Common myeloid progenitor, CD34-positive (primary cell): Measurements from ENCODE around the gene ZNF536.

Experiments
- CTCF ChIA-PET: fragments of 350-600 bp; sonication (Branson Sonifier 250); formaldehyde crosslinking; loops from one replicate; lab custom pipeline; 2021; ENCODE audit warnings: antibody characterized with exemption; lab: Charles Lee
- POLR2A ChIA-PET: fragments of 350-600 bp; sonication (Branson Sonifier 250); formaldehyde crosslinking; loops from one replicate; lab custom pipeline; 2021; ENCODE audit warnings: antibody characterized with exemption; lab: Charles Lee
- DNase-seq, 3 donors: peaks; one replicate each; pipeline versions ENCODE4 v3.0.0 to v3.0.0-alpha.2; 2013
- H3K27ac ChIP-seq, 2 experiments: 1 replicate in 1 of 2; 2 replicates in 1 of 2; pipeline ENCODE4 v1.7.0; 2013; ENCODE audit warnings: inconsistent platforms in 2 of 2, low read length in 2 of 2, mild to moderate bottlenecking in 2 of 2, low read depth in 1 of 2, moderate library complexity in 1 of 2; ENCODE audit not compliant: severe bottlenecking in 2 of 2, insufficient read depth in 1 of 2, poor library complexity in 1 of 2
- H3K27me3 ChIP-seq, 5 experiments: replicated peaks in 2 of 5; 1 replicate in 3 of 5; 2 replicates in 2 of 5; pipeline versions ENCODE4 v1.6.1 to v1.7.0; 2013; ENCODE audit warnings: low read length in 4 of 5, mild to moderate bottlenecking in 2 of 5, moderate library complexity in 2 of 5, inconsistent platforms in 1 of 5; ENCODE audit not compliant: insufficient read depth in 5 of 5, control insufficient read depth in 4 of 5
- H3K36me3 ChIP-seq, 4 experiments: 1 replicate in 2 of 4; 2 replicates in 2 of 4; pipeline versions ENCODE4 v1.6.1 to v1.7.0; 2013; ENCODE audit warnings: low read length in 3 of 4, control low read depth in 1 of 4, mild to moderate bottlenecking in 1 of 4; ENCODE audit not compliant: control insufficient read depth in 4 of 4, insufficient read depth in 4 of 4
- H3K4me1 ChIP-seq, 4 experiments: 1 replicate in 3 of 4; 2 replicates in 1 of 4; pipeline versions ENCODE4 v1.6.1 to v1.7.1; 2013; ENCODE audit warnings: low read length in 3 of 4, mild to moderate bottlenecking in 3 of 4, control low read depth in 1 of 4, inconsistent platforms in 1 of 4, moderate library complexity in 1 of 4; ENCODE audit not compliant: control insufficient read depth in 4 of 4, insufficient read depth in 4 of 4; ENCODE audit errors: control extremely low read depth in 1 of 4
- H3K4me3 ChIP-seq, 7 experiments: 1 replicate in 4 of 7; 2 replicates in 3 of 7; pipeline versions ENCODE4 v1.5.1 to v1.7.0; 2013; ENCODE audit warnings: mild to moderate bottlenecking in 7 of 7, low read length in 6 of 7, moderate library complexity in 6 of 7, inconsistent platforms in 2 of 7, low read depth in 2 of 7, control low read depth in 1 of 7; ENCODE audit not compliant: insufficient read depth in 4 of 7, control insufficient read depth in 1 of 7; ENCODE audit errors: extremely low read depth in 1 of 7
- H3K9me3 ChIP-seq, 5 experiments: 1 replicate in 4 of 5; 2 replicates in 1 of 5; pipeline versions ENCODE4 v1.6.1 to v1.7.1; 2013; ENCODE audit warnings: low read length in 4 of 5, mild to moderate bottlenecking in 2 of 5, inconsistent platforms in 1 of 5, low read depth in 1 of 5, moderate library complexity in 1 of 5; ENCODE audit not compliant: control insufficient read depth in 4 of 5, insufficient read depth in 2 of 5; ENCODE audit errors: control extremely low read depth in 1 of 5
- WGBS: methylation state at CpG from one replicate; pipeline ENCODE4 v1.1.5; 2013; ENCODE audit not compliant: insufficient coverage; 5-methylcytosine and 5-hydroxymethylcytosine counted together

ZNF536 gene

DNA sequence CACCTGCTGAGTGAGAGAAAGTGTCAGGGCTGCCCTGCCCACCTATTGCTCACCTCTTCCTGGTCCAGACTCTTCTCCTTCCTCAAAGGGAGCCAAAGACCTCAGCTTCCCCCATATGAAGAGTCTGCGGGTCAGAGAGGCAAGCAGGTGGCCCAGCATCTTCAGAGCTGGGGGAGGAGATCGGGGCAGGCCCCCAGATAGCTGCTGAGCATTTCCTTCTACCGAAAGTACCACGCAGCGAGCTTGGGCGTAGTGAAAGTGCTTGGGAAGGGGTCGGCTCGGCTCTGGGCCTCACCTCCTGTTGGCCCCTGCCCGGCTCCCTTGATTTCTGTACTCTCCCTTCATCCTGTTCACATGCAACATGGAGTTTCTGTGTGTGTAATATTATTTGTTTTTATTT is 12.2 kb upstream of the ZNF536 start:
- no peaks in the 10 kb centered on the region for H3K36me3 ChIP-seq
- ChIA-PET CTCF (interaction anchor here (0.9 kb wide), 1 partner anchor 739 kb away, joined by 3 read pairs; no protein-coding TSS in a partner anchor), POLR2A (no interaction called here)
- H3K4me1 ChIP-seq: peaks cover 0 to 43% (median 36%) of the 10 kb centered on the region in 4 experiments
- H3K27ac ChIP-seq: no peak overlapping the region
- H3K4me3 ChIP-seq: no peak overlapping the region
- H3K27me3 ChIP-seq: no peaks in the 10 kb centered on the region
- DNase-seq: peak in 2 of 3 donors; percentile 18 to 38
- no peaks in the 10 kb centered on the region for H3K9me3 ChIP-seq
- 67% methylated on average over 5 of the region's 9 CpGs for WGBS

DNA sequence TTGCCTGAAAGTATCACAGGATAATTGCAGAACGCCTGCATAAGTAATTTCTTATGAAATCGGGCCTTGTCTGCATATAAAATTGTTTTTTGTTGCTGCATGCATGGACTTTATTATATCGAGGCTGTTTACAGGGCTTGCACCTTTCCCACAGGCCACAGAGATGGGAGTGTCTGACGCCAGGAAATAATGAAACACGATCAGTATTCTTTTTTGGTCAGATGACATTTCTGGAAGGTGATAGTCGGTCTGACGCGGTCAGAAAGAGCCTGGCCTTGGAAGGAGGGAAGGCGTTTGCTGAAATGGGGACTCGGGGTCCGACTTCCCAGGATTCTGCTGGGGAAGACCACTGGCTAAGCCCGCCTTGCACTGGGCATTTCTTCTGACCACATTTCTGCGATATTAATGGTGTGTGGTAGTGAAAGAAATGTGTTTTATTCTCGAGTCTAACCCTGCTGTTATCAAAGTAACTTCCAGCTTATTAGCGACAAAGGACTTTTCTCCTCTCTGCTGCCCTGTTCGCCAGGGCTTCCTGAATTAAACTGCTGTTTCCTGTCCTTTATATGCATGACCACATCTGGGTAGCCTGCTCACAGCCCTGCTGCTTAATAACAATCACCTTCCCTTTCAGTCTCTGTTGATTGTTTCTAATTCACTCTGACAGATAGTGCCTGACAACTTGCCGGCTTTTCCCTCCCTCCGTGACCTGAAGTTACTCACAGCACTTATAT is 11.6 kb upstream of the ZNF536 start:
- POLR2A ChIA-PET: no interaction called here
- H3K36me3 ChIP-seq: no peaks in the 10 kb centered on the region
- H3K4me3 ChIP-seq: peak overlapping the region in 5 of 7 experiments; percentile 20 to 67 (median 37)
- no peak overlapping the region for H3K27ac ChIP-seq
- H3K4me1 ChIP-seq: peaks cover 0 to 47% (median 36%) of the 10 kb centered on the region in 4 experiments
- H3K27me3 ChIP-seq: no peaks in the 10 kb centered on the region
- H3K9me3 ChIP-seq: no peaks in the 10 kb centered on the region
- peak; percentile 22 to 85 (median 80) for DNase-seq
- CTCF ChIA-PET: interaction anchor here (0.9 kb wide), 1 partner anchor 740 kb away, joined by 3 read pairs; no protein-coding TSS in a partner anchor
- WGBS: 13% methylated on average over 16 of the region's 18 CpGs

GRCh38 chr19:30361107-30361447 is 11.1 kb upstream of the ZNF536 start:
- Histone ChIP-seq H3K4me3 (peak overlapping the region in 5 of 7 experiments; percentile 9 to 67 (median 29)), H3K27ac (no peak overlapping the region), H3K9me3 (no peaks in the 10 kb centered on the region), H3K27me3 (no peaks in the 10 kb centered on the region), H3K4me1 (peaks cover 0 to 48% (median 36%) of the 10 kb centered on the region in 4 experiments), H3K36me3 (no peaks in the 10 kb centered on the region)
- DNase-seq: no peak
- POLR2A ChIA-PET: no interaction called here
- WGBS: 0% methylated on average over 4 of the region's 4 CpGs
- CTCF ChIA-PET: no interaction called here

DNA sequence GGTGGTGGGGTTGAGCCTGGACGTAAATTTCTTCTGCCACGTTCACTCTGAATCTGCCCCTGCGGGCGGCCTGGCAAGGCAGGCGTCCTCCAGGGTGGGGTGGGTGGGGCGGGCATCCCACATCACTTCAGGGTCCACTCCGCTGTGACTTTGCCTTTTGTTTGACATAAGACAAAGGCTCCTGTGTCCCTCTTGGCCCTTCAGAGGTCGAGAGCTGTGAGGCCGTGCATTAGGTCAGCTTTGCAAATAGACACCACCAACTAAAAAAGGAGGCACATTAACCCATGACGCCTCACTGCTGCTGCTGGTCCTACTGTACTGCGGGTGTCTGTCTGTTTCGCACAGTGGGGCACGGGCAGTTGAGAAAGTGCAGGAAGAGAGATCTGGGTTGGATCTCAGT is 10.5 kb upstream of the ZNF536 start:
- POLR2A ChIA-PET: no interaction called here

DNA sequence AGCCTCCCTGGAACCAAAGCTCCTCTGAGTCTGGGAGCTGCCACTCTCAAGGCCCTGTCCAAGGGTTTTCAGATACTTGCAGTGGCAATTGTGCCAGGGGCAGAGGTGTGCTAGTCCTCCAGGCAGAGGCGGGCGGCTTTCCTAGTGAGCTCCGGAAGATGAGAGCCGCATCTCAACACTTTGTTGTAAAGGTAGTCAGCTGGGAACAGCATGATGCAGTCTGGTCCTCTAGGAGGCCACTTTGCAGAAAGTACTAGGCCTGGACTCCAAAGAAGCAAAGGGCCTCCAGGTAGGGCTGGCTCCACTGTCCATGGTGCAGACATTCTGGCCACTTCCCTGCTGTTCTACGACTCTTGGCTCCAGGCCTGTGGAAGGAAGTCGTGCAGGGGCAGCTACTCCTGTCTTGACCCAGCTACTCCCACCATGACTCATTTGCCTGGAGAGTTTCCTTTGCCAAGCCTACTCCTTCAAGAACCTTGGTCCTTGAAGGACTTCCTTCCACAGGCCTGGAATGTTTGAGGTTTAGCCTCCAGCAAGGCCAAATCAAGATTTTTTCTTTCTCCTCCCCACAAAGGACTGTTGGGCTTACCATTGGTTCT is 9.9 kb upstream of the ZNF536 start:
- Histone ChIP-seq H3K4me3 (no peak overlapping the region), H3K27me3 (no peaks in the 10 kb centered on the region), H3K4me1 (peaks cover 0 to 54% (median 42%) of the 10 kb centered on the region in 4 experiments), H3K27ac (no peak overlapping the region), H3K36me3 (no peaks in the 10 kb centered on the region), H3K9me3 (no peaks in the 10 kb centered on the region)
- DNase-seq: peak in 1 of 3 donors; percentile 11
- POLR2A ChIA-PET: interaction anchor here (0.7 kb wide), 1 partner anchor 46 kb away, joined by 4 read pairs; no protein-coding TSS in a partner anchor
- WGBS: 59% methylated on average over 2 of the region's 6 CpGs
- CTCF ChIA-PET: no interaction called here

More for the DNA sequence above, 10.5 kb upstream of the ZNF536 start:
- Histone ChIP-seq H3K27me3 (no peaks in the 10 kb centered on the region), H3K4me1 (peaks cover 0 to 50% (median 36%) of the 10 kb centered on the region in 4 experiments), H3K27ac (no peak overlapping the region), H3K36me3 (no peaks in the 10 kb centered on the region), H3K9me3 (no peaks in the 10 kb centered on the region), H3K4me3 (no peak overlapping the region)
- WGBS: 100% methylated on average over 8 of the region's 13 CpGs
- CTCF ChIA-PET: no interaction called here
- DNase-seq: no peak

DNA sequence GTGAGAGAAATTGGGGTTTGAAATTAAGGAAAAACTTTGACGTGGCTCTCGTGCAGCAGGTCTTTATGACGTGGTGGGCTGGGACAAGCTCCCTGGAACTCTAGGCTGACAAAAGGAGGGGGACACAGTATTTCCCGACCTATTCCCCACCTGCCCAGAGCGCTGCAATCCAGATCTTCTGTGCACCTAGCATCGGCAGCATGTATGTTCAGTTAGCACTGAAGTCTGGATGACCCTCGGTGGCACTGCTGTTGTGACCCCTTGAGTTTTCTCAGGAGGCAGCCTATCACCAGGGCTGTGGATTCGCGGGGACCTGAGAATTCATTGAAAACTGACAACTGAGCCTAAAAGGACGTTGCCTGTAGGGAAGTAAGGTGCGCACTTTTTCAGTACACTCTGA is 9.1 kb upstream of the ZNF536 start:
- H3K27ac ChIP-seq: no peak overlapping the region
- ChIA-PET CTCF (interaction anchor here (0.5 kb wide), 1 partner anchor 301 kb away, joined by 3 read pairs; no protein-coding TSS in a partner anchor), POLR2A (interaction anchor here (0.7 kb wide), 1 partner anchor 47 kb away, joined by 4 read pairs; no protein-coding TSS in a partner anchor)
- no peaks in the 10 kb centered on the region for H3K36me3 ChIP-seq
- H3K27me3 ChIP-seq: no peaks in the 10 kb centered on the region
- H3K9me3 ChIP-seq: no peaks in the 10 kb centered on the region
- no peak for DNase-seq
- H3K4me3 ChIP-seq: no peak overlapping the region
- H3K4me1 ChIP-seq: peaks cover 0 to 57% (median 46%) of the 10 kb centered on the region in 4 experiments
- WGBS: 95% methylated on average over 10 of the region's 11 CpGs
